Aorta (tissue), 5 donors: ENCODE data around the gene CHRM3. TPM values are rescaled to one million over a fixed set of nuclear protein-coding genes. Genes with fewer than 3 reads are reported as not detected.

Source experiments
- ATAC-seq: fragments of 200-7000 bp; cut with Tn5 transposase; one replicate; pipeline ENCODE4 v1.9.1; 2022; ENCODE audit warnings: moderate library complexity; ENCODE audit not compliant: low FRiP score
- DNase-seq, 2 donors: peaks; one replicate each; pipeline ENCODE4 v3.0.0-alpha.2; 2020
- H3K27ac ChIP-seq, 2 donors: one replicate each; pipeline ENCODE4 v1.5.1; 2013; ENCODE audit warnings: low read length in 2 of 2, mild to moderate bottlenecking in 2 of 2, moderate library complexity in 2 of 2, control low read depth in 1 of 2, inconsistent platforms in 1 of 2, low read depth in 1 of 2
- H3K27me3 ChIP-seq, 2 donors: one replicate each; pipeline ENCODE4 v1.6.1; 2013; ENCODE audit warnings: control low read depth in 1 of 2, low read length in 1 of 2, mild to moderate bottlenecking in 1 of 2, moderate library complexity in 1 of 2; ENCODE audit not compliant: insufficient read depth in 2 of 2, control insufficient read depth in 1 of 2
- H3K36me3 ChIP-seq, 2 donors: one replicate each; pipeline ENCODE4 v1.6.1; 2013; ENCODE audit warnings: control low read depth in 1 of 2, low read length in 1 of 2, mild to moderate bottlenecking in 1 of 2; ENCODE audit not compliant: insufficient read depth in 2 of 2, control insufficient read depth in 1 of 2
- H3K4me1 ChIP-seq, 2 donors: one replicate each; pipeline ENCODE4 v1.6.1; 2013; ENCODE audit warnings: low read length in 2 of 2, control low read depth in 1 of 2, mild to moderate bottlenecking in 1 of 2, moderate library complexity in 1 of 2; ENCODE audit not compliant: insufficient read depth in 2 of 2, control insufficient read depth in 1 of 2
- H3K4me3 ChIP-seq, 2 donors: one replicate each; pipeline ENCODE4 v1.5.1; 2013; ENCODE audit warnings: low read length in 2 of 2, control low read depth in 1 of 2, mild to moderate bottlenecking in 1 of 2
- H3K9me3 ChIP-seq: one replicate; pipeline ENCODE4 v1.6.1; 2013; ENCODE audit warnings: mild to moderate bottlenecking, low read length; ENCODE audit not compliant: control insufficient read depth
- WGBS, 2 donors: extraction: QIAGEN DNeasy Blood & Tissue Kit; methylation state at CpG; one replicate each; pipeline ENCODE4 v1.1.7; 2013; 5-methylcytosine and 5-hydroxymethylcytosine counted together
- intact Hi-C, 2 donors: fragments of 100-400 bp; cut with DNase I; formaldehyde crosslinking; loops; one replicate each; pipeline versions ENCODE4 v1.14.2 to v1.15.0; 2022
- long read RNA-seq, 2 donors: library from polyadenylated mRNA; unstranded; transcript quantifications; one replicate each; pipeline ENCODE4 v2.0.0, GENCODE V29; 2020 to 2021
- polyA plus RNA-seq, 2 donors: library from polyadenylated mRNA; stranded (reverse); fragments of 200-250 nt; gene quantifications; one replicate each; pipeline ENCODE4 v1.2.3, GENCODE V29; 2013
- total RNA-seq, 2 donors: library from RNA; stranded (reverse); fragmentation: NEBNext Ultra II Directional; extraction: Animal tissue kit (Norgen Biotek cat#: 25700); gene quantifications; one replicate each; pipeline ENCODE4 v1.2.1, GENCODE V29; 2021
- donor health status: healthy with polysubstance abuse.
- donor health status: Bipolar disorder and iron deficiency.
- donor health status: DM: no; HTN: no; CAD: no.
- donor health status: DM: no; HTN: no; CAD: no.
- donor health status: DM: yes; HTN: yes; CAD: no.

The CHRM3 gene
- total RNA-seq = 1 to 10 TPM; 3.8 to 4.0 TPM
- under 1 TPM in 1 of 2 donors, not detected in 1; 0.26 TPM for polyA plus RNA-seq
- long read RNA-seq, donor 1, partial matches to known transcripts = 0 of 3 reads
- long read RNA-seq, donor 1, other reads (novel, unspliced or antisense) = 3 of 3 reads
- long read RNA-seq, donor 2, partial matches to known transcripts = 0 of 2 reads
- long read RNA-seq, donor 2, other reads (novel, unspliced or antisense) = 2 of 2 reads

GRCh38 chr1:239386453-239387303, at the start of gene CHRM3:
Gene CHRM3 (plus strand): TSS chr1:239386568. CDS start chr1:239907452, 520,884 bp downstream.
- Histone ChIP-seq H3K9me3 (no peaks in the 10 kb centered on the region), H3K27me3 (no peaks in the 10 kb centered on the region), H3K27ac (no peak within 1 kb of the TSS), H3K36me3 (no peaks in the 10 kb centered on the region), H3K4me3 (peak within 1 kb of the TSS; percentile 27 to 37), H3K4me1 (no peaks in the 10 kb centered on the region)
- 0 to 1% methylated on average over 73 to 82 of the region's 82 CpGs for WGBS, 2 donors
- ATAC-seq (peak; percentile 83), DNase-seq (peak; percentile 57 to 77)
- intact Hi-C loops = loop anchor here in 1 of 2 donors (5.0 kb wide), 1 partner anchor 511 kb away; no protein-coding TSS in a partner anchor

GRCh38 chr1:239337799-239338430, 48.5 kb upstream of the CHRM3 start:
- Histone ChIP-seq H3K36me3 (no peaks in the 10 kb centered on the region), H3K27me3 (no peaks in the 10 kb centered on the region), H3K9me3 (no peaks in the 10 kb centered on the region), H3K27ac (no peak overlapping the region), H3K4me1 (no peaks in the 10 kb centered on the region), H3K4me3 (no peak overlapping the region)
- DNase-seq = no peak
- WGBS, 2 donors = 52 to 58% methylated on average over 6 of the region's 6 CpGs
- intact Hi-C loops = no loop called here
- no peak for ATAC-seq

- no peak for ATAC-seq
- no peaks in the 10 kb centered on the region for H3K4me1 ChIP-seq
- intact Hi-C loops = no loop called here
- H3K36me3 ChIP-seq = no peaks in the 10 kb centered on the region
- H3K27me3 ChIP-seq = no peaks in the 10 kb centered on the region
- no peak overlapping the region for H3K4me3 ChIP-seq
- no peak overlapping the region for H3K27ac ChIP-seq
- no peaks in the 10 kb centered on the region for H3K9me3 ChIP-seq
- no peak for DNase-seq
- 15 to 17% methylated on average over 2 of the region's 2 CpGs for WGBS, 2 donors
Observed at GRCh38 chr1:239347776-239348175, 38.6 kb upstream of the CHRM3 start.

GRCh38 chr1:239348635-239349353, 37.6 kb upstream of the CHRM3 start:
- H3K4me3 ChIP-seq = no peak overlapping the region
- no peaks in the 10 kb centered on the region for H3K9me3 ChIP-seq
- no peak for ATAC-seq
- H3K4me1 ChIP-seq = no peaks in the 10 kb centered on the region
- intact Hi-C loops = no loop called here
- no peaks in the 10 kb centered on the region for H3K27me3 ChIP-seq
- no peak for DNase-seq
- no peak overlapping the region for H3K27ac ChIP-seq
- WGBS, 2 donors = 92% methylated on average over 6 of the region's 6 CpGs
- H3K36me3 ChIP-seq = no peaks in the 10 kb centered on the region

GRCh38 chr1:239349699-239350098, 36.7 kb upstream of the CHRM3 start:
- H3K36me3 ChIP-seq = no peaks in the 10 kb centered on the region
- 41 to 56% methylated on average over 6 of the region's 6 CpGs for WGBS, 2 donors
- H3K27me3 ChIP-seq = no peaks in the 10 kb centered on the region
- DNase-seq = no peak
- ATAC-seq = no peak
- H3K4me3 ChIP-seq = no peak overlapping the region
- no peak overlapping the region for H3K27ac ChIP-seq
- no peaks in the 10 kb centered on the region for H3K9me3 ChIP-seq
- intact Hi-C loops = no loop called here
- H3K4me1 ChIP-seq = no peaks in the 10 kb centered on the region

- Histone ChIP-seq H3K36me3 (no peaks in the 10 kb centered on the region), H3K27me3 (no peaks in the 10 kb centered on the region), H3K27ac (no peak overlapping the region), H3K9me3 (no peaks in the 10 kb centered on the region), H3K4me1 (no peaks in the 10 kb centered on the region), H3K4me3 (no peak overlapping the region)
- WGBS, 2 donors = 77 to 87% methylated on average over 3 of the region's 3 CpGs
- ATAC-seq = no peak
- intact Hi-C loops = no loop called here
- DNase-seq = no peak
Observed at GRCh38 chr1:239353536-239353935, 32.8 kb upstream of the CHRM3 start.

- intact Hi-C loops = no loop called here
- DNase-seq (no peak), ATAC-seq (no peak)
- Histone ChIP-seq H3K27me3 (no peaks in the 10 kb centered on the region), H3K4me1 (no peaks in the 10 kb centered on the region), H3K4me3 (no peak overlapping the region), H3K9me3 (no peaks in the 10 kb centered on the region), H3K36me3 (no peaks in the 10 kb centered on the region), H3K27ac (no peak overlapping the region)
- WGBS, 2 donors = 36 to 54% methylated on average over 1 of the region's 1 CpG
Observed at GRCh38 chr1:239354231-239354630, 32.1 kb upstream of the CHRM3 start.

- no peak for ATAC-seq
- H3K9me3 ChIP-seq = no peaks in the 10 kb centered on the region
- DNase-seq = no peak
- H3K27ac ChIP-seq = no peak overlapping the region
- 47 to 56% methylated on average over 2 of the region's 2 CpGs for WGBS, 2 donors
- no peaks in the 10 kb centered on the region for H3K4me1 ChIP-seq
- intact Hi-C loops = no loop called here
- H3K27me3 ChIP-seq = no peaks in the 10 kb centered on the region
- no peaks in the 10 kb centered on the region for H3K36me3 ChIP-seq
- H3K4me3 ChIP-seq = no peak overlapping the region
Observed at GRCh38 chr1:239357867-239358266, 28.5 kb upstream of the CHRM3 start.
